Loucy (cell line): ENCODE measurements around the gene TECPR2.

Source experiments
- H2AFZ ChIP-seq: fragments of 200-600 bp; sonication (generic); 2 replicates; pipeline ENCODE4 v1.6.0; 2016; ENCODE audit warnings: antibody characterized with exemption, mild to moderate bottlenecking, low read length, moderate library complexity
- H3F3A ChIP-seq: fragments of 200-600 bp; 2 replicates; pipeline ENCODE4 v1.6.0; 2016; ENCODE audit warnings: antibody characterized with exemption, low read depth, mild to moderate bottlenecking
- H3K27me3 ChIP-seq: fragments of 200-600 bp; sonication (generic); 2 replicates; pipeline ENCODE4 v1.6.1; 2014; ENCODE audit warnings: low read length, mild to moderate bottlenecking; ENCODE audit not compliant: insufficient read depth, poor library complexity, severe bottlenecking
- H3K36me3 ChIP-seq: fragments of 200-600 bp; sonication (generic); 2 replicates; pipeline ENCODE4 v1.6.1; 2016; ENCODE audit warnings: low read length; ENCODE audit not compliant: insufficient read depth
- H3K4me1 ChIP-seq: fragments of 200-600 bp; sonication (generic); 2 replicates; pipeline ENCODE4 v1.5.1; 2014; ENCODE audit warnings: low read length, mild to moderate bottlenecking; ENCODE audit not compliant: insufficient read depth, poor library complexity, severe bottlenecking
- H3K4me2 ChIP-seq: fragments of 200-600 bp; sonication (generic); 2 replicates; pipeline ENCODE4 v1.6.0; 2014; ENCODE audit warnings: antibody characterized with exemption, low read length, low read depth, mild to moderate bottlenecking; ENCODE audit not compliant: poor library complexity, severe bottlenecking
- H3K4me3 ChIP-seq: fragments of 200-600 bp; sonication (generic); 2 replicates; pipeline ENCODE4 v1.5.1; 2014; ENCODE audit warnings: low read length, mild to moderate bottlenecking, mixed read lengths; ENCODE audit not compliant: poor library complexity, severe bottlenecking
- H3K79me2 ChIP-seq: fragments of 200-600 bp; sonication (generic); 2 replicates; pipeline ENCODE4 v1.6.1; 2014; ENCODE audit warnings: low read length; ENCODE audit not compliant: insufficient read depth
- H3K9ac ChIP-seq: fragments of 200-600 bp; sonication (generic); 2 replicates; pipeline ENCODE4 v1.6.0; 2014; ENCODE audit warnings: mild to moderate bottlenecking, low read depth, low read length, moderate library complexity; ENCODE audit not compliant: poor library complexity, severe bottlenecking
- H3K9me2 ChIP-seq: fragments of 200-600 bp; sonication (generic); replicated peaks from 2 replicates; pipeline ENCODE4 v1.6.1; 2016; ENCODE audit warnings: low read depth, low read length, mixed read lengths
- H3K9me3 ChIP-seq: fragments of 200-600 bp; sonication (generic); 2 replicates; pipeline ENCODE4 v1.6.1; 2014; ENCODE audit warnings: mild to moderate bottlenecking, antibody characterized with exemption, low read length, low read depth; ENCODE audit not compliant: insufficient read depth
- H4K20me1 ChIP-seq: fragments of 200-600 bp; sonication (generic); 2 replicates; pipeline ENCODE4 v1.6.0; 2014; ENCODE audit warnings: antibody characterized with exemption, low read length, mild to moderate bottlenecking; ENCODE audit not compliant: insufficient read depth, poor library complexity, severe bottlenecking
- CTCF ChIP-seq: fragments of 200-600 bp; sonication (generic); conservative IDR thresholded peaks from 2 replicates; pipeline ENCODE4 v1.5.1; 2014; ENCODE audit warnings: mild to moderate bottlenecking, antibody characterized with exemption, low read length
- EZH2phosphoT487 ChIP-seq: fragments of 200-600 bp; IDR thresholded peaks from 2 replicates; pipeline ENCODE4 v1.6.1; 2018; ENCODE audit warnings: antibody characterized with exemption, mild to moderate bottlenecking, moderate library complexity, borderline replicate concordance

The TECPR2 gene

GRCh38 chr14:102359341-102359740, 3.4 kb upstream of the TECPR2 start:
- H3K79me2 ChIP-seq: peaks cover 24% of the 10 kb centered on the region
- no peak overlapping the region for H3K4me3 ChIP-seq
- no peak for TF ChIP-seq EZH2phosphoT487
- H3K9me3 ChIP-seq: no peaks in the 10 kb centered on the region
- H3K36me3 ChIP-seq: no peaks in the 10 kb centered on the region; the same call in 1 of the 2 replicates
- H3K27me3 ChIP-seq: no peaks in the 10 kb centered on the region
- no peaks in the 10 kb centered on the region for H3F3A ChIP-seq
- no peaks in the 10 kb centered on the region for H3K9me2 ChIP-seq
- no peaks in the 10 kb centered on the region for H4K20me1 ChIP-seq
- no peak overlapping the region for H3K9ac ChIP-seq
- H2AFZ ChIP-seq: no peak overlapping the region
- peaks cover 25% of the 10 kb centered on the region for H3K4me1 ChIP-seq
- no peak overlapping the region for H3K4me2 ChIP-seq

GRCh38 chr14:102360388-102360787, 2.4 kb upstream of the TECPR2 start:
- H3K9me2 ChIP-seq: no peaks in the 10 kb centered on the region
- H3K4me1 ChIP-seq: peaks cover 30% of the 10 kb centered on the region
- H4K20me1 ChIP-seq: no peaks in the 10 kb centered on the region
- peaks cover 24% of the 10 kb centered on the region for H3K79me2 ChIP-seq
- H3K27me3 ChIP-seq: no peaks in the 10 kb centered on the region
- H3K9ac ChIP-seq: peak overlapping the region; percentile 75
- H3K9me3 ChIP-seq: no peaks in the 10 kb centered on the region
- H3K4me3 ChIP-seq: no peak overlapping the region
- no peak overlapping the region for H3K4me2 ChIP-seq
- no peaks in the 10 kb centered on the region; the same call in 1 of the 2 replicates for H3K36me3 ChIP-seq
- no peak overlapping the region for H2AFZ ChIP-seq
- H3F3A ChIP-seq: no peaks in the 10 kb centered on the region
- no peak for TF ChIP-seq EZH2phosphoT487
- TF ChIP-seq CTCF: no peak

GRCh38 chr14:102362084-102362483, 657 bp upstream of the TECPR2 start:
- H3K9ac ChIP-seq: peak overlapping the region; percentile 75
- no peak overlapping the region for H2AFZ ChIP-seq
- H3K27me3 ChIP-seq: no peaks in the 10 kb centered on the region
- TF ChIP-seq EZH2phosphoT487 (no peak), CTCF (no peak)
- H4K20me1 ChIP-seq: no peaks in the 10 kb centered on the region
- H3K4me3 ChIP-seq: peak overlapping the region; percentile 77
- H3K9me3 ChIP-seq: no peaks in the 10 kb centered on the region
- H3K36me3 ChIP-seq: no peaks in the 10 kb centered on the region
- H3F3A ChIP-seq: no peaks in the 10 kb centered on the region
- H3K4me2 ChIP-seq: peak overlapping the region; percentile 86
- peaks cover 30% of the 10 kb centered on the region for H3K4me1 ChIP-seq
- peaks cover 24% of the 10 kb centered on the region for H3K79me2 ChIP-seq
- H3K9me2 ChIP-seq: no peaks in the 10 kb centered on the region
